Activated naive CD4-positive, alpha-beta T cell treated with anti-CD3 and anti-CD28 coated beads, Interleukin-2, amount 50 U/mL, for 24 hours (primary cell): Measurements from ENCODE around the gene DENND1A.

ENCODE experiments used
- H3K27ac Mint-ChIP-seq: one replicate; pipeline ENCODE4 v1.8.0; 2021; ENCODE audit warnings: mild to moderate bottlenecking, mixed read lengths
- H3K27me3 Mint-ChIP-seq: one replicate; pipeline ENCODE4 v1.8.0; 2021; ENCODE audit warnings: mixed read lengths
- H3K36me3 Mint-ChIP-seq: one replicate; pipeline ENCODE4 v1.8.0; 2021; ENCODE audit warnings: mixed read lengths
- H3K4me1 Mint-ChIP-seq: one replicate; pipeline ENCODE4 v1.8.0; 2021; ENCODE audit warnings: mixed read lengths
- H3K4me3 Mint-ChIP-seq: one replicate; pipeline ENCODE4 v1.8.0; 2021; ENCODE audit warnings: mild to moderate bottlenecking, mixed read lengths
- H3K9me3 Mint-ChIP-seq: one replicate; pipeline ENCODE4 v1.8.0; 2021; ENCODE audit warnings: mixed read lengths

Gene DENND1A

DNA sequence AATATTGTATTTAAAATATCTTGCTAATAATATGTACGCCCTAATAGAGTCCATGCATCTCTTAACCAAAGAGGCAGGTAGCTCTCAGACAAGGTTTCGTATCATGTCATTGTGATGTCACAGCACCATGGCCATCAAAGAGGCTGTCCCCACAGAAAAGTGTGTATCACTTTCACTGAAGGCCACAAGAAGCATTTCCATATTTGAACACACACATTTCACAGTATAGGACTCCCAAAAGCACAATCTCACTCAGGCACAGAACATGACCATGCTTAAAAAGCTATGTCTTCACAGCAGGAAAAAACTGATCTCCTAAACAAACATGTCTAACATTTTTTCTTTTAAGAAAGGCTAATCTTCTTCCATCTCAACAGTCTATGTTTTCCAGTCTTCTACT lies 133.8 kb downstream of the DENND1A start:
- Mint-ChIP-seq H3K9me3 (no peaks in the 10 kb centered on the region), H3K27me3 (no peaks in the 10 kb centered on the region), H3K4me3 (no peak overlapping the region), H3K36me3 (peaks cover 6% of the 10 kb centered on the region), H3K27ac (no peak overlapping the region), H3K4me1 (peaks cover 14% of the 10 kb centered on the region)

DNA sequence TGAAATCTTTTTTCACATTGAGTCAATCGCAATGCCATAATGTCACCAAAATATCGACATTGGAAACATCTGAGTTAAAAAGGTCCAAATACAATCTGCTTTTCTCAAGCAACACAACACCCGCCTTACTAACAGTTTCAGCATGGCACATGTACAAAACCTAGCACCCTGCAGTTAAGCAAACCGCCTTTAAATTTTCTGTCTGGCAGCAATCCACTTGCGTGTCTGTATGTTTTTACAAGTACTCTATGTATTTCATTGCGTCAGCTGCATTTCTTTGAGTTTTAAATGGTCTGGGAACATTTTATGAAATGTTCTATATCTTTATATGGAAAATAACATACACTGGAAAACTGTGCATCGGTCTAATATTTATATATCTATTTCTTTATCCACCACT lies 134.6 kb downstream of the DENND1A start:
- no peak overlapping the region for H3K4me3 Mint-ChIP-seq
- H3K27me3 Mint-ChIP-seq, result no peaks in the 10 kb centered on the region
- H3K27ac Mint-ChIP-seq, result no peak overlapping the region
- H3K9me3 Mint-ChIP-seq, result no peaks in the 10 kb centered on the region
- H3K36me3 Mint-ChIP-seq, result peaks cover 6% of the 10 kb centered on the region
- H3K4me1 Mint-ChIP-seq, result peaks cover 14% of the 10 kb centered on the region

- H3K27ac Mint-ChIP-seq, result no peak overlapping the region
- peaks cover 8% of the 10 kb centered on the region for H3K4me1 Mint-ChIP-seq
- H3K9me3 Mint-ChIP-seq, result no peaks in the 10 kb centered on the region
- H3K27me3 Mint-ChIP-seq, result no peaks in the 10 kb centered on the region
- no peak overlapping the region for H3K4me3 Mint-ChIP-seq
- H3K36me3 Mint-ChIP-seq, result peaks cover 11% of the 10 kb centered on the region
These were observed 137.4 kb downstream of the DENND1A start for GRCh38 chr9:123792501-123792900.

GRCh38 chr9:123789554-123790292 lies 140.2 kb downstream of the DENND1A start:
- no peak overlapping the region for H3K27ac Mint-ChIP-seq
- no peaks in the 10 kb centered on the region for H3K27me3 Mint-ChIP-seq
- peaks cover 16% of the 10 kb centered on the region for H3K36me3 Mint-ChIP-seq
- no peak overlapping the region for H3K4me3 Mint-ChIP-seq
- H3K9me3 Mint-ChIP-seq, result no peaks in the 10 kb centered on the region
- H3K4me1 Mint-ChIP-seq, result no peaks in the 10 kb centered on the region

DNA sequence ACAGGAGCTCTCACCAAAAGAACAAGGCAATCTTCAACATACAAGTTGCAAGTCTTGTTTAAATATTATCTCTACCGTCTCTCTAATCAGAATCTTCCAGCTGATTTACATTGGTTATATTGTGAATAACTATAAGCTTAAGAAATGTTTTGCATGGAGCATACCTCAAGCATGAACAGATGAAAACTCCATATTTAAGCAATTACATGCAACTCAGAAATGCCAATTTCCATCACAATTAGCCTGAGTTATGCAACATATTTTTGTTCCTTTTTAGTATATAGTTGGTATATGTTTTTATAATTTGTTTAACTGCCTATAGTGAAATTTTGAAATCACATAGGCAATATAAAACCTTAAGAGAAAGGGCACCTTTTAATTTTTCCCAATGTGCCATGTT lies 142.5 kb downstream of the DENND1A start:
- Mint-ChIP-seq H3K9me3 (no peaks in the 10 kb centered on the region), H3K27ac (no peak overlapping the region), H3K36me3 (peaks cover 25% of the 10 kb centered on the region), H3K4me1 (no peaks in the 10 kb centered on the region), H3K4me3 (no peak overlapping the region), H3K27me3 (no peaks in the 10 kb centered on the region)

DNA sequence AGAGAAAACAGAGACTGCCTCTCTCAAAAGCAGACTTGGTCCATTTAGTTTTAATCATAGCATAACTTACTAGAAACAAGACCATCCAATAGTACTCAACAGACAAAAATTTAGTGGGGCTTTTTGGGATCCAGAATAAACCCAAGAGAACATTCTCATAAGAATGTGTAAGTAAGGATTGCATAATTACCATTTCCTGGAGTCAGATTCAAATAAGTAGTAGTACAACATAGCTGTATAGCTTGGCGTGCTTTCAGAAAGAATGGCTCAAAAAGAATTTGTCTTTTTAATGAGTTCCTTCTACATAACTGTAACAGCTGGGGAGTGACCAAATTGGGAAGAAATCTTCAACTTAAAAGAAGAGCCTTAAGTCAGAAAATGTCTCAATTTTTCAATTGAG lies 145.4 kb downstream of the DENND1A start:
- Mint-ChIP-seq H3K4me1 (no peaks in the 10 kb centered on the region), H3K4me3 (no peak overlapping the region), H3K27me3 (no peaks in the 10 kb centered on the region), H3K27ac (no peak overlapping the region), H3K36me3 (peaks cover 19% of the 10 kb centered on the region), H3K9me3 (no peaks in the 10 kb centered on the region)

GRCh38 chr9:123778232-123778902 lies 151.6 kb downstream of the DENND1A start:
- Mint-ChIP-seq H3K27me3 (no peaks in the 10 kb centered on the region), H3K27ac (no peak overlapping the region), H3K4me3 (no peak overlapping the region), H3K36me3 (peaks cover 5% of the 10 kb centered on the region), H3K4me1 (peaks cover 16% of the 10 kb centered on the region), H3K9me3 (no peaks in the 10 kb centered on the region)

DNA sequence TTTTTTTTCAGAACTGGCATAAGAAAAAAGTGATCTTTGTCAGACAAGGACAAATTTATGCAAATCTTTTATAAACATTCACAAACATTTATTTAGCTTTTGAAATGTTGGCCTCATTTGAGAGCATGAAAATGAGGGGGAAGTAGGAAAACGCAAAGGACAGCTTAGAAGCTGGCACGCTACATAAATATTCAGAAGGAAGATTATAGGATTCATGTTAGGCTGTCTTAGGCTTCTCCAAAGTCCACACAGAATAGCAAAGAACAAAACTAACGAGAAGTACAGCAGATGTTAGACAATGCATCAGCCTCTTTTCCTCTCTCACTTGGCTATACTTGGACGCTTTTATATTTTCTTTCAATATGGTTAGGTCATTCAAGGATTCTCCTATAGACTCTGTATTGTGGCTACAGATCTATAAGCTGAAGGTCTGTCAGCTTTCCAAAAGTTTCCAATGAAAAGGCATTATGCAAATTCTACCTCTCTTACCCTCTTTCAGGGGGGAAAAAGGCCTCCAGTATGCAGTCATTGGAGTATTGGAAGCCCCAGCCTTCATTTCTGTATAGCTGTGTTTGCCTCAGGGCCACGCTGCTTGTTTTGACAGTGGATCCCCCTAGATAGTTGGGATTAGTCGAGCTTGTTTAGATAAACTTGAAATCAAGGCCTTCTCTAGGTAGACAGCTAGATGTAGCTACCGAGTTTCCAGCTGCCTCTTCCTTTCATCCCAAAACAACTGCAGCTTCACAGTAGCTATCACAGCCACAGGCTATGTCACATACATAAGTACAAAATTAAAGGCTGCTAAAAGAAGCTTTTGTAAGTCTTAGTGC lies 153.0 kb downstream of the DENND1A start:
- H3K27ac Mint-ChIP-seq, result no peak overlapping the region
- peaks cover 5% of the 10 kb centered on the region for H3K36me3 Mint-ChIP-seq
- no peak overlapping the region for H3K4me3 Mint-ChIP-seq
- no peaks in the 10 kb centered on the region for H3K27me3 Mint-ChIP-seq
- H3K4me1 Mint-ChIP-seq, result peaks cover 17% of the 10 kb centered on the region
- no peaks in the 10 kb centered on the region for H3K9me3 Mint-ChIP-seq

- peaks cover 5% of the 10 kb centered on the region for H3K36me3 Mint-ChIP-seq
- H3K27ac Mint-ChIP-seq, result no peak overlapping the region
These were observed 154.3 kb downstream of the DENND1A start for GRCh38 chr9:123775289-123776284.

DNA sequence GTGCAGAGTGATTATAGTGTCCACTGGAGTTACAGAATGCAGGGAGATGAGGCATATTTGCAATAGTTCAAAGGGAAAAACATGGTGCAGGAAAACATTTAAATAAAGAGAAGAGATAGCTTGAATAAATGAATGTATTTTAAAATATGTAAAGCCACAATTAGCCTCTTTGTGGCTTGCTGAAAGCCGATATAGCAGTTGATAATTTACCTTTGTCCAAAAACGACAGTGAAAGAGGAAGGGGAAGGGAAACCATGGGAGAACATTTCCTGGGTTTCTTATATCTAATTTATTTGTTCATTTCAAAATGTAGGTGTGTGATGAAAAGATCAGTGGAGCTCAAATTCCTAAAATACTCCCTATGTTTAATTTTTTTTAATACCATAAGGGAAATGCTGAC lies 156.1 kb downstream of the DENND1A start:
- no peak overlapping the region for H3K27ac Mint-ChIP-seq

More at GRCh38 chr9:123775289-123776284, 154.3 kb downstream of the DENND1A start:
- Mint-ChIP-seq H3K27me3 (no peaks in the 10 kb centered on the region), H3K4me1 (peaks cover 23% of the 10 kb centered on the region), H3K4me3 (no peak overlapping the region), H3K9me3 (no peaks in the 10 kb centered on the region)

GRCh38 chr9:123772967-123773366 lies 157.0 kb downstream of the DENND1A start:
- Mint-ChIP-seq H3K4me1 (peaks cover 24% of the 10 kb centered on the region), H3K9me3 (no peaks in the 10 kb centered on the region), H3K36me3 (peaks cover 2% of the 10 kb centered on the region), H3K27me3 (no peaks in the 10 kb centered on the region), H3K4me3 (no peak overlapping the region), H3K27ac (no peak overlapping the region)

More for the DNA sequence above, 156.1 kb downstream of the DENND1A start:
- Mint-ChIP-seq H3K4me1 (peaks cover 24% of the 10 kb centered on the region), H3K4me3 (no peak overlapping the region), H3K36me3 (peaks cover 2% of the 10 kb centered on the region), H3K27me3 (no peaks in the 10 kb centered on the region), H3K9me3 (no peaks in the 10 kb centered on the region)

GRCh38 chr9:123772374-123772773 lies 157.6 kb downstream of the DENND1A start:
- Mint-ChIP-seq H3K4me3 (no peak overlapping the region), H3K36me3 (peaks cover 2% of the 10 kb centered on the region), H3K27ac (no peak overlapping the region), H3K27me3 (no peaks in the 10 kb centered on the region), H3K9me3 (no peaks in the 10 kb centered on the region), H3K4me1 (peaks cover 24% of the 10 kb centered on the region)

GRCh38 chr9:123771690-123772089 lies 158.2 kb downstream of the DENND1A start:
- H3K27me3 Mint-ChIP-seq, result no peaks in the 10 kb centered on the region
- peaks cover 21% of the 10 kb centered on the region for H3K4me1 Mint-ChIP-seq
- H3K9me3 Mint-ChIP-seq, result no peaks in the 10 kb centered on the region
- no peak overlapping the region for H3K27ac Mint-ChIP-seq
- peaks cover 2% of the 10 kb centered on the region for H3K36me3 Mint-ChIP-seq
- H3K4me3 Mint-ChIP-seq, result no peak overlapping the region

DNA sequence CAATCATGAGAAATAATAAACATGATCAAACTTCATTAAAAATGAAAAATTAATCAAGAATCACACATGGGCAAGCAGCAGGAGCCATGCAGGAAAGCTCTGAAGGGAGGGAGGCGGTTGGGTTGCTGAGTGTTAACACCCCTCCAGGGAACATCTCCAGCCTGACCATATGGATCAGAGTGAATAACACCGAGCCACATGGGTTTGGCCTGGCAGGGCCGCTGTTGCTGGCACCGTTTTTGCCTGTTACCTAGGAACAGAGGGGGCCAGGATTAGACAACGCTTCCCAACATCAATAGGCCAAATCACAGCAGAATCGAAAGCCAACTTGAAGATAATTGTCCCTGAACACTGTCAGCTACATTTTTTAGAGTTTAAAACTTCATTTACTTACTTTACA lies 160.2 kb downstream of the DENND1A start:
- H3K27me3 Mint-ChIP-seq, result no peaks in the 10 kb centered on the region
- H3K9me3 Mint-ChIP-seq, result no peaks in the 10 kb centered on the region
- no peak overlapping the region for H3K27ac Mint-ChIP-seq
- no peak overlapping the region for H3K4me3 Mint-ChIP-seq
- H3K36me3 Mint-ChIP-seq, result peaks cover 2% of the 10 kb centered on the region
- peaks cover 11% of the 10 kb centered on the region for H3K4me1 Mint-ChIP-seq
